Stimulated activated CD8-positive, alpha-beta memory T cell treated with anti-CD3 and anti-CD28 coated beads, Interleukin-15, amount 100 ng/mL, for 1 hour (primary cell): Measurements from ENCODE around the gene EPHB1.
"Not testable (repeated sequence)": the region's sequence is repeated elsewhere in the genome, so short reads cannot be mapped to it uniquely, and the experiment has no call there.

Experiments
- DNase-seq: peaks from one replicate; pipeline ENCODE4 v3.0.0-alpha.2; 2020; ENCODE audit warnings: low read depth

EPHB1 gene

GRCh38 chr3:134955874-134956273, 160.8 kb downstream of the EPHB1 start:
- no peak for DNase-seq

GRCh38 chr3:134956395-134956794, 161.3 kb downstream of the EPHB1 start:
- no peak for DNase-seq

GRCh38 chr3:134956844-134957243, 161.8 kb downstream of the EPHB1 start:
- no peak for DNase-seq

- no peak for DNase-seq
Measured at GRCh38 chr3:134959516-134959915, 164.5 kb downstream of the EPHB1 start.

- DNase-seq, result no peak
Measured at GRCh38 chr3:134964226-134964625, 169.2 kb downstream of the EPHB1 start.

- DNase-seq, result no peak
Measured at GRCh38 chr3:134965865-134966481, 170.9 kb downstream of the EPHB1 start.

- no peak for DNase-seq
Measured at GRCh38 chr3:134970895-134971294, 175.8 kb downstream of the EPHB1 start.

GRCh38 chr3:134971306-134971705, 176.2 kb downstream of the EPHB1 start:
- no peak for DNase-seq

- not testable (repeated sequence) for DNase-seq
Measured at GRCh38 chr3:134971907-134972306, 176.8 kb downstream of the EPHB1 start.

- no peak for DNase-seq
Measured at GRCh38 chr3:134972836-134973455, 177.9 kb downstream of the EPHB1 start.

- no peak for DNase-seq
Measured at GRCh38 chr3:134974624-134975023, 179.6 kb downstream of the EPHB1 start.

- DNase-seq, result no peak
Measured at GRCh38 chr3:134976948-134977347, 181.9 kb downstream of the EPHB1 start.

- DNase-seq, result no peak
Measured at GRCh38 chr3:134978658-134979057, 183.6 kb downstream of the EPHB1 start.

- no peak for DNase-seq
Measured at GRCh38 chr3:134985864-134986715, 191.0 kb downstream of the EPHB1 start.

GRCh38 chr3:134988666-134989065, 193.6 kb downstream of the EPHB1 start:
- DNase-seq, result no peak

GRCh38 chr3:134991003-134991402, 195.9 kb downstream of the EPHB1 start:
- DNase-seq, result no peak

GRCh38 chr3:134991472-134992010, 196.5 kb downstream of the EPHB1 start:
- no peak for DNase-seq

- DNase-seq, result no peak
Measured at GRCh38 chr3:134992180-134992579, 197.1 kb downstream of the EPHB1 start.

GRCh38 chr3:134992586-134992985, 197.5 kb downstream of the EPHB1 start:
- DNase-seq, result no peak

GRCh38 chr3:134993011-134993410, 198.0 kb downstream of the EPHB1 start:
- no peak for DNase-seq

- no peak for DNase-seq
Measured at GRCh38 chr3:134998158-134998557, 203.1 kb downstream of the EPHB1 start.

- no peak for DNase-seq
Measured at GRCh38 chr3:134998855-134999254, 203.8 kb downstream of the EPHB1 start.

GRCh38 chr3:135000465-135000864, 205.4 kb downstream of the EPHB1 start:
- DNase-seq, result no peak
